SW 1271 (cell line): ENCODE measurements around the gene ZBTB47.

Source experiments
- DNase-seq, 2 experiments: peaks; one replicate each; lab custom pipeline; 2025; lab: John Stamatoyannopoulos, UW

ZBTB47 gene

DNA sequence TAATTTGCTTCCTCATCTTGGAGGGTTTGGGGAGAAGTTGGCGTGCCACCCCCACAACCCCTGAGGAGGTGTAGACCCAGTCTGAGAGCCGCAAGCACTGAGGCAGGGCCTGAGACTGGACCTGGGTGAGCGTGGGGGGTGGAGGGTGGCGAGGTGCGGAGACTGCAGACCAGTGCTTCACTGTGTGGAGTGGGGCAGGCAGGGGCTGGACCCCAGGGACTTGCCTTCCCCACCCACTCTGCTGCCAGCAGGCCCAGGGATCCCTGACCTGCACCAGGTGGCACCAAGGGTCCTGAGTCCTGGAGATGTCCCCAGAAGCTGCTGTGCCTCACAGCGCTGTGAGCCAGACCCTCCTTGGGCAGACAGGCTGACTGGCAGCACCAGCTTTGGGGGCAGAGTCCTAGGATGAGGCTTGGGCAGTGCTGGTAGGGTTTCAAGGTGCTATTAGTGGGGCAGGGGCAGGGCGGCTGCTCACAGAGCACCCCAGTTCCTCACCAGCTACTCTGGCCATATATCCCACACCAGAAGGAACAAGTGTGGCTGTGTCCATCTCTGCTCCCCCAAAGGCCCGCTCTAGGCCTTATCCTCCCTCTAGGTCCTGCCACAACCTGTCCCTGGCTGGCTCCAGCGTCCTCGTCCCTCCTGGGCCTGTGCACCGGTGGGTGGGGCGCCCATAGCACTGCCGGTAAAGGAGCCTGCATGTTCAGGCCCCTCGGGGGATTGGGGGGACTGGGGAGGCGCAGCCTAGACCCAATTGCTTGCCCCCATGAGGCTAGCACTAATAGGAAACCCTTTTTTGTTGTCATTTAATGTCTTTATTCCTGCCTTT, 11.8 kb downstream of the ZBTB47 start:
- no peak for DNase-seq

DNA sequence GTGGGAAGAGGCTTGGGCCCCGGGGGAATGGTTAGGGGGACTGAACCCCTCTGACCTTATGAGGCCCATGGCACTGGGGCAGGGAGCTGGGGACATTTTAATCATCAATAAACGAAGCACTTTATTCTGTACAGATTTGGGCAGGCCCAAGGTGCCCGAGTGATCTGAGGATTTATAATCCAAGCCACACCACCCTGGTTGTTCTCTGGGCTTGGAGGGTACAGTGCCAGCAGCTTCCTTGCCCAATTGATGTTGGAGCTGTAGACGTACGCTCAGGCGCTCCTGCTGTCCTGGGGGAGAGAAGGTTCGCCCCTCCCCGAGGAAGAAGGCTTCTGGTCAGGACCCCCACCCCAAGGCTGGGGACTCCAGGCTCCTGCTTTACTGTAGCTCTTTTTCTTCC, 12.5 kb downstream of the ZBTB47 start:
- DNase-seq: no peak

DNA sequence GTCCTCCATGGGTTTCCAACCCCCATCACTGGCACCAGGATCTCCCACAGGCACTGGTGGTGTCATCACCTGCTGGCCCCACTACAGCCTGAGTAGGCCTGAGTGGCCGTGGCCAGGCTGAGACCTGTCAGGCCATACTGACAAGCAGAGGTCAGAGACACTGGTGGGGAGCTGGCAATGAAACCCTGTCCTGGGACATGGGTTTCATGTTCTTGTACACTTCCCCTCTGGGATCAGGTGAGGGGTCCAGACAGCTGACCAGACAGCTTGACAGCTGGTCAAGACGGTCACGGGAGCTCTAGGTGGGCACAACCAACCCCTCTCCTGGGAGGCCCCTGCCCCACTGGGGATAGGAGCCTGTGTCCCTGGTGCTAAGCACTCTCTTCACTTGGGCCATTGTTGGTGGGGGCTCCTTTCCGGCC, 13.1 kb downstream of the ZBTB47 start:
- DNase-seq: no peak

DNA sequence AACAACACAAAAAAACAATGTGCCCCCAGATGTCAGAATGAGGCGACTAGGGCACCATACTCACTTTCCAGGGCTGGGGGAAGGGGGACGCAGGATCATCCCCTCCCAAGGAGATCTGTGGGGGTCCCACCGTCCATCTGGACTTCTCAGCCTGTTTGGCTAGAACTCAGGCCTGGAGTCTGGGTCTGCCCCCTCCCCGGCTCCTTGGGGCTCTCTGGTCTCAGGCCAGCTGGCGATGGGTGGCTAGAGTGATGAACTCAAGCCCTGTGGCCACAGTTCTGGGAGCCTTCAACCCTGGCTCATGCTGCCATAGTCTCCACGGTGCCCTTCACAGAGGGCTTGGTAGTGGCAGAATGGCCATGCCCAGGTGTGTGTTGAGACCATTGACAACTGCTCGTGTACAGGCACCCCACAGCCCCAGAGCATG, 13.6 kb downstream of the ZBTB47 start:
- no peak for DNase-seq

DNA sequence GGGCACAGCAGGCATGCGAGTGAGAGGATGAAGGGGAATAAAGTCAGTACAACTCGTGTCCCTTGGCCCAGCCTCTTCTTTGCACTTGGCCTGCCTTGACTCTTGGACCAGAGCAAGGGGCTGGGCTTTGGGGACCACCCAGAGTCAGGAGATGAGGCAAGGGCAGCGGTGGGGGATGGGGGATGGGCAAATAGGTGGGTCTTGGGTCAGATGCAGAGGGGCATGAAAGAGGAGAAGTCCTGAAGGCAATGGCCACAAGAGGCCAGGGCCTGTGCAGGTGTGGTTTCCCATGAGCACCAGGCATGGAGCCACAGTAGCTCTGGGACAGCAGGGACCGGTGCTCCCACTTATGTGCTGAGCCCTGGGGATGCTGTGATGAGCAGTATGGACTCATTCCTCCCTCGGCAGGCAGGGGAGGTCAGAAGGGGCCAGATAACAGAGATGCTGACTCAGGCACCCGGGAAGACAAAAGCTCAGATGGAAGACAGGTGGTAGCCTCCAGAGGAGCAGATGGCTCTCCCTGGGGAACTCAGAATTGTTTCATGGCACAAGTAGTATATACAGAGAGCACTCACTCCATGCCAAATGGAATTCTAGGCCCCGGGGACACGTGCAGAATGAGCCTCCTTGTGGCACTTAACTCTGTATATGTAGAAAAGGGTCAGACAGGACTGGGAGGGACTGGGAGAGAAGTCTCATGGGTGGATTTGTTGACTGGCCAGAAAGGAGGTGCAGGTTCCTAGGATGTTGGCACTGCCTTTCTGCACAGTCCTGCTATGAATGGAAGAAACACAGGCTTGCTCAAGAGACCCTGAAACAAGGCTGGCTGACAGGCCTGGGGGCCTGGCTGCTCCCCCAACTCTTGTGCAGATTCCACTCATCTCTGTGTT, 14.3 kb downstream of the ZBTB47 start:
- DNase-seq: no peak

DNA sequence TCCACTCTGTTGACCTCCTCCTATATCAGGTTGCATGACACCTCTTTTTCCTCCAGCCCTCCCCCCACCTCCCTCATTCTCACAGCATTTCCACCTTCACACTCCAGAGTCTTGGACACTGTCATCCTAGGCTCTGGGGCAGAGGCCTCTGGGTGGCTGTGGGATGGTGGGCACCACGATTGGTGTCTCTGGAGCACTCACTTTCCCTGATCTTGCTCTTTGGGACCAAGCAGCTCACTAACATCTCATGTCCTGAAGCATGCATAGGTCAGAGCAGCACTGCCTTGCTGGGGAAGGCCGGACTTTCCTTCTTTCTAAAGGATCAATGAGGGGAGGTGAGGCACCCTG, 14.9 kb downstream of the ZBTB47 start:
- DNase-seq: no peak

DNA sequence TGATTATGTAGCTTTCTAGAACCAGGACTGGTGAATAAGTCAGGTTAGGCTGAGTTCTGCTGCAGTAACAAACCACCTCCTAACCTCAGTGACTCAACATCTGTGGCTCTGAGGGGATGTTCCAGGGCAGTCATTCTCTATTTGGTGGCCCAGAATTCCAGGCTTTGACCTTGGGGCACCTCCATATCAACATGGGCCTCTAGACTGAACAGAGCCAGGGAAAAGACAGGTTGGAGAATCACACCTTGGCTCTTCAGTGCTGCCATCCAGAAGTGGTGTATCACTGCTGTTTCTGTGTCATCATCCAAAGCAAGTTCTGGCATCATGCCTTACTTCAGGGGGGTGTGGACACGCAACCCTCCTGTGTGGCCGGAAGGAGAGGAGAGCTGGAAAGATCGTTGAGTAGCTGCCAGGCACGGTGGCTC, 15.3 kb downstream of the ZBTB47 start:
- DNase-seq: no peak

DNA sequence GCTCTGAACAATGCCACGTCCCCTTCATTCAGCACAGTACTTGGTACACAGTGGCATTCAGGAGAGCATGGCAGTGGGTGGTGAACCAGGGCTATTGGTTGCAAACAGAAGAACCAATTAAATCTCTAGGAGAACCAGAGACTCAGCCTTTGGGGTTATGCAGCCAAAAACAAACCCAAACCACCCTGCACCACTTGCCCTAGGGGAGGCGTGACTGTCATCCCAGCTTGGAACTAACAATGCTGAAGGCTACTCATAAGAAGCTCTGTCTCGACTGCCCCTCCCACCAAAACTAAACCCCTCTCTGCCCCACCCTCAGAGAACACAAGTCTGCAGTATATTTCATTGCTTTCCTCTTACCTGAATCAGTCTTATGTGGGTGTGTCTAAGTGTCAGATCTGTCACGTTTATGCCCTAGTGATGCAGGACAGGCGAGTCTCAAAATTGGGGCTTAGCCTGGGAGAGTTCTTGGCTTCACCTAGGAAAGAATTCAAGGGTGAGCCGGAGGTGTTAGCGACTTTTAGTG, 16.6 kb downstream of the ZBTB47 start:
- DNase-seq: no peak

DNA sequence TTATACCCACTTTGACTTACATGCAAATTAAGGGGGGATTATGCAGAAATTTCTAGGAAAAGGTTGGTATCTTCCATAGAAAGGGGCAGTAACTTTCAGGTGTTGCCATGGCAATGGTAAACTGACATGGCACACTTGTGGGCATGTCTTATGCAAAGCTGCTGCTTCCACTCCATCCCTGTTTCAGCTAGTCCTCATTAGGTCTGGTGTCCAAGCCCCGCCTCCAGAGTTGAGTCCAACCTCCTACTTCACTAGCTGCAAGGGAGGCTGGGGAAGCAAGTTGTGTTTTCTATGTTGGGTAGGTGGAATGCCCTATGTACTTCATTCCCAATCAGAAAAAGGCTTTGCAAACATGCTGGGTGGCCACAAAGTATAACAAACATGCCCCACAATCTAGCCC, 17.2 kb downstream of the ZBTB47 start:
- no peak for DNase-seq

DNA sequence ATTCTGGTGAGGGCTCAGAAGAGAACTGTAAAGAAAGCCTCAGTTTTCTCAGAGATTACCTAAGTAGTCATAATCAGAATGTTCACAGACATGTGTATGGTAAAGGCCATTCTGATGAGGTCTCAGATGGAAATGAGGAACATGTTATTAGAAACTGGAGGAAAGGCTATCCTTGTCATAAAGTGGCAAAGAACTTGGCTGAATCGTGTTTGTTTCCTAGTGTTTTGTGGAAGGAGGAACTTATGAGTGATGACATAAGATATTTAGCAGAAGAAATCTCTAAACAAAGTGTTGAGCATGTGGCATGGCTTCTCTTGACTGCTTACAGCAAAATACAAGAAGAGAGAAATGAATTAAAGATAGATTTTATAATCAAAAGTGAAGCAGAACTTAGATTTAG, 19.0 kb downstream of the ZBTB47 start:
- DNase-seq: no peak

DNA sequence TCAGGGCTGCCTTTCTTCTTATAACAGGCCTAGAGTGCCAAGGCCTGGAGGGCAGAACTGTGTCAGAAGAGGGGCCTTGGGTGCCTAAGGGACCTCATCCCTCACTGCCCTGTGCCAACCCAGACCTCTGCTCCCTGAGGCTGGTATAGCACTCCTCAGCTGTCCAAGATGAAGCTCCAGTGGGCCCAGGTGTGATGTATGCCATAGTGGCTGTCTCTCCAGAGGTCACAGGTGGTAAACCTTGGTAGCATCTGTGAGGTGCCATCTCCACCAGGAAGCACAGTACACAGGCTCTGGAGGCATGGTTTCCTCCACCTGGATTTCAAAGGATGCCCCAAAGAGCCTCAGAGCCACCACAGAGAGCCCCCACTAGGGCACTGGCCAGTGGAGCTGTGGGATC, 19.6 kb downstream of the ZBTB47 start:
- no peak for DNase-seq

DNA sequence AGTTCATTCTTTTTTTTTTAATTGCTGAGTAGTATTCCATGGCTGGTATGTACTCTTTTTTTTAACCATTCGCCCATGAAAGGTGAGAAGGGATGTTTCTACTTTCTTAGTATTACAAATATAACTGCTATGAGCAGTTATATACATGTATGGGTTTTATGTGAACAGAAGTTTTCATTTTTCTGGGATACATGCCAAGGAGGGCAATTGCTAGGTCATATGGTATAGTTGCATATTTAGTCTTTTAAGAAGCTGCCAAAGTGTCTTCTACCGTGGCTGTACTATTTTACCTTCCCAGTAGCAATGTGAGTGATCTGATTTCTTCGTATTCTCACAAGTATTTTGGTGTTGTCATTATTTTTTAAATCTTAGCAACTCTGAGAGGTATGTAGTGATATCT, 20.6 kb downstream of the ZBTB47 start:
- DNase-seq: no peak

DNA sequence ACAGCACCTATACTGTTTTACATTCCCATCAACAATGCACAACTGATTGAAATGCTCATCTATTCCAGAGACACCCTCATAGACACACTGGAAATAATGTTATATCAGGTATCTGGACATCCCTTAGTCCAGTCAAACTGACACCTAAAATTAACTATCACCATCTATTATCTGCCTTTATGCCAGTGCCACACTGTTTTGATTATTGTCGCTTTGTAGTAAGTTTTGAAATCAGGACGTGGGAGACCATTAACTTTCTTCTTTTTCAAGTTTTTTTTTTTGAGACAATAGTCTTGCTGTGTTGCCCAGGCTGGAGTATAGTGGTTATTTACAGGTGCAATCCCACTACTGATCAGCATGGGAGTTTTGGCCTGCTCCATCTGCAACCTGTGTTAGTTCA, 22.4 kb downstream of the ZBTB47 start:
- DNase-seq: no peak

DNA sequence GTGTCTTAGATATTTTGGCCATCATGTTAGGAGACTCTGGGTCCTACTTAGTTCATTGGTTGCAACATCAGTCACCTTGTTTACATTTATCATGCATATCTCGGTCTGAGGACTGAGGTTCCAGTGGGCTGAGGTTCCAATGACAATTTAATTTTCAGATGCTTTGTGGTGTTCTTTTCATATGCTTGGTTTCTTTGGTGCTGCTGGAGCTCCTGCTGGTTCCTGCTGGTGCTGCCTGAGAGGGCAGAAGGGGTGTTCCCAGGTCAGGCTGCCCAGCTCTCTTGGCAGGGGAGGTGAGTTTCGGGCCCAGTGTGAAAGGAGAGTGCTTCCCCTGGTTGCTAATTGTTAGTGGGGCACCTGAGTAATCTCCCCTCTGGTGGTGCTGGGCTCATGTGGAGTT, 24.9 kb downstream of the ZBTB47 start:
- no peak for DNase-seq

DNA sequence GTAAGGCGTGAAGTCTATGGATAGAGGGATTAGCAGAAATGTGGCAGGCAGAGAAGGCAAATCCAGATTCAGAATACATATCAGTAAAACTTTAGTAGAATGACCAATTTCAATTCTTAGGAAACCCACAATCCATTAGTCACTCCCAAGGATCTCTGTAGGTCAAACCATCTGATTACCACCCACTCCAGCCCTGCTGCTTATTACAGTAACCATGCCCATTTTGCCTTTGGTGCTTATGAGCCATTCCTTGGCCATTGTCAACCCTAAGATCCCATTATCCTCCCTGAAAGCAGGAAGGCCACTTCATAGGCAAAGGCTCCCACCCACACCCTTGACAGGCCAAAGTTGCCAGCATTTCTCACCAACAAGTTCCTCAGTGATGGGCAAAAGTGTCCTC, 26.8 kb downstream of the ZBTB47 start:
- no peak for DNase-seq

DNA sequence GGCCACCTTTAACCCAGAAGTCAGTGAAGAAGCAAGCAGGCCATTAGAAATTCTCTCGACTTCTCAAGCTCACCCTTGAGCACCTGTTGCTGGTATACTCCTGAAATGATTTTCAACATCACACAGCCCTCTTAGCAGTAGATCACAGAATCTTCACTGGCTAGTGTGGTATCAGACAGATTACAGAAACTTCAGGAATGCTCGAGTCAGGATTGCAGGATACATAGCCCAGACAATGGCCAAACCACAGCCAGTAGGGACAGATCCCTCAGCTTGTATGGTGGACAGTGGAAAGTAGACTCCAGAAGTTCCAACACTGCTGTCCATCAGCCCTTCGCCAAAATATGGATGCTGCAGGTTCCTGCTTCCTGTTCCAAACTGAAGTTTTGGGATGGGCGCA, 27.3 kb downstream of the ZBTB47 start:
- no peak for DNase-seq

DNA sequence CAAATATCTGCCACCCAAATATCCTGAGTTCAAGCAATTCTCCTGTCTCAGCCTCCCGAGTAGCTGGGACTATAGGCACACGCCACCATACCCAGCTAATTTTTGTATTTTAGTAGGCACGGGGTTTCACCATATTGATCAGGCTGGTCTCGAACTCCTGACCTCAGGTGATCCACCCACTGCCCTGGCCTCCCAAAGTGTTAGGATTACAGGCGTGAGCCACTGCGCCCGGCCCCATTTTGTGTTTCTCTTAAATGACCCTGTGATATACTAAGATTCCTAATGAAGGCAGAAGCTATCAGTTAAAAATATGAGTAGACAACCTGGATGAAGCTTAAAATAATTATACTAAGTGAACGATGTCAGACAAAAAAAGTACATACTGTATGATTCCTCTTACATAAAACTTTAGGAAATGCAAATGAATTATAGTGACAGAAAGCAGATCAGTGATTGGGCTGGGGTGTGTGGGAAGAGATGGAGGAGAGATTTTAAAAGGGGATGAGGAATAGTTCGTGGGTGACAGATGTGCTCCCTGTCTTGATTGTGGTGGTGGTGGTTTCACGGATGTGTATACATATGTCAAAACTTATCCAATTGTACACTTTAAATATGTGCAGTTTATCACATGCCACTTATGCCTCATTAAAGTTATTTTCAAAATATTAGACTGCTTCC, 28.0 kb downstream of the ZBTB47 start:
- DNase-seq: no peak

DNA sequence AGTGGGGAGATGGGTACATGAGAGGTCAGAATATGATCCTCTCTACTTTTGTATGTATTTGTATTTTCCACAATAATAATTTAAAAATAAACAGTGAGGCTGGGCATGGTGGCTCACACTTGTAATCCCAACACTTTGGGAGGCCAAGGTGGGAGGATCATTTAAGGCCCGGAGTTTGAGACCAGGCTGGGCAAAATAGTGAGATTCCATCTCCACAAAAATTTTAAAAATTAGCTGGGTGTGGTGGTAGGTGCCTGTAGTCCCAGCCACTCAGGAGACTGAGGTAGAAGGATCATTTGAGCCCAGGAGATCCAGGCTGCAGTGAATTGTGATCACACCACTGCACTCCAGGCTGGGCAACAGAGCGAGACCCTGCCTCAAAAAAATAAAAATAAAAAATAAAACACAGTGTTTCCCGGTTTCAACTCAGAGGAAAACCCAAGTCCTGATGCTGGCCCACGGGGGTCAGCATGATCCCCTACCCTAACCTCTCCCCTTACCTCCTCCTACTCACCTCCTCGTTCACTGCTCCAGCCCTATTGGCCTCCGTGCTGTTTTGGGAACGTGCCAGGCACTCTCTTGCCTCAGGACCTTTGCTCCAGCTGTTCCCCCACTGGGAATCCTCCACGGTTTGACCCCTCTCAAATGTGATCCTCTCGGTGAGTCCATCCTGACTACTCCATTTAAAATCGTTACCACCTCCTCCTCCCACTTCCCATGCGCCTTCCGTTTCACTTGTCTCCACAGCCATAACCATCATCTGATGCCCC, 29.0 kb downstream of the ZBTB47 start:
- DNase-seq: no peak

DNA sequence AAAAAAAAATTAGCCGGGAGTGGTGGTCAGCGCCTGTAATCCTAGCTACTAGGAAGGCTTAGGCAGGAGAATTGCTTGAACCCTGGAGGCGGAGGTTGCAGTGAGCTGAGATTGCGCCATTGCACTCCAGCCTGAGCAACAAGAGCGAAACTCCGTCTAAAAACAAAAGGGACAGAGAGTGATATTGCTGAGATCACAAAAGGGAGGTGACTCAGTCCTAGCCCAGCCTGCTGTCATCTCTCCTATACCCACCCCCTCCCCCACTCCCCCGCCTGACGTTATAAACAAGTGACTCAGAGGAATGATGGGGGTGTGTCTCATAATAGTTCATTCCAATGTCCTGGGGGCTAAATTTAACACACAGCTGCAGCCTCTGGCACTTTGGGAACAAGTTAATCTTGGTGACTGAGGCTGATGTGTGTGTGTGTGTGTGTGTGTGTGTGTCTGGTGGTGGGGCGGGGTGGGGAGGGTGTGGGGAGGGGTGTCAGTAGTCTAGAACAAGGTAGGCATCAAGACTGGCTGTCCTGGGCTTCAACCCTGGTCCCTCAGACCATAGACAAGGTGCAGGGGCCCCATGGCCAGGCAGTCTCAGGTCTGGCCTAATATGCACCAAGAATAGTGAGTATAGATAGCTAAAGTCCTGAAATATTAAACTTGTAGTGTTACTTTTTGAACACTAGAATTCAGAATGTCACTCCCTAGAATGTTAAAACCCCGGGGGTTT, 30.5 kb downstream of the ZBTB47 start:
- peak; percentile 74 to 86 for DNase-seq

DNA sequence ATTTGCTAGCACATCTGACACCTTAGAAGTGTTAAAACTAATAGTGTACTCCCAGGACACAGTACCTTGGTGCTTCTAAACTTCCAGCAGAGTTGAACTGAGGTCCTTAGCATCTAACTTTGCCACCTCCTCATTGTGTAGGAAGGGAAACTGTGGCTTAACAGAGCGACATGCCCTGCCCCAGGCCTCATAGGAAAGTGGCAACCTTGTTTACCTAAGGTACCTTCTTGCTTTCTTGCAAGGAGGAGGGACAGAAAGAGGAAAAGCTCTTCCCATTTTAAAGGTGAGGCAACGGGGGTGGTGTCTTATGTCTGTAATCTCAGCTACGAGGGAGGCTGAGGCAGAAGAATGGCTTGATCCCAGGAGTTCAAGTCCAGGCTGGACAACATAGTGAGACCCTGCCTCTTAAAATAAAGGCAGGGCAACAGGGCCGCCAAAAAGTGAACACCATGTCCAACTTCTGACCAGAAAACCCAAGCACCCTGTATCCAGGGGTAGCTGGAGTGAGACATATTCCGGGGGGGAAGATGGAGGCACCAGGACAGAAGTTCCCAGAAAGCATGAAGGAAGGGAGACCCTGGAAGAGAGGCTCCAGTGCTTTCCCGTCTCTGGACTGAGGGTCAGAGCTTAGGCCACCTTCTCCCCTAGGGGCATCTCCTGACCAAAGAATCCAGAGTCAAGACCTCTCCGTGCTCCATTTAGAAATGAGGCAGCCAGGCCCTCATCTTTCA, 31.3 kb downstream of the ZBTB47 start:
- DNase-seq: no peak
